Measurements from ENCODE around the gene MRAS. TPM values are rescaled to one million over a fixed set of nuclear protein-coding genes. Genes with fewer than 3 reads are reported as not detected.

MRAS gene
- total RNA-seq, 1 donor from 2014 or later = 349 TPM

- peaks cover 16% of the 10 kb centered on the region for H3K36me3 ChIP-seq
- peak overlapping the region; percentile 92 for H3K27ac ChIP-seq (replicated peaks)
- intact Hi-C loops (cut with micrococcal nuclease) = no loop called here
These were observed 36.2 kb downstream of the MRAS start for GRCh38 chr3:138384531-138384930.

GRCh38 chr3:138384976-138385375, 36.6 kb downstream of the MRAS start:
- Histone ChIP-seq H3K4me3 (no peak overlapping the region), H3K27me3 (ENCODE audit: low read depth) (no peaks in the 10 kb centered on the region), H3K4me1 (peaks cover 97% of the 10 kb centered on the region), H3K9me3 (replicated peaks) (no peaks in the 10 kb centered on the region), H3K36me3 (peaks cover 16% of the 10 kb centered on the region), H3K27ac (replicated peaks) (peak overlapping the region; percentile 92)
- intact Hi-C loops (cut with micrococcal nuclease) = no loop called here
- no peak for DNase-seq
- TF ChIP-seq CTCF (IDR thresholded peaks at IDR 0.05; ENCODE audit: borderline replicate concordance) = no peak

More at GRCh38 chr3:138384531-138384930, 36.2 kb downstream of the MRAS start:
- Histone ChIP-seq H3K9me3 (replicated peaks) (no peaks in the 10 kb centered on the region), H3K27me3 (ENCODE audit: low read depth) (no peaks in the 10 kb centered on the region), H3K4me1 (peaks cover 97% of the 10 kb centered on the region), H3K4me3 (no peak overlapping the region)
- DNase-seq = no peak
- no peak for TF ChIP-seq CTCF (IDR thresholded peaks at IDR 0.05; ENCODE audit: borderline replicate concordance)

GRCh38 chr3:138389144-138389601, 40.8 kb downstream of the MRAS start:
- Histone ChIP-seq H3K27ac (replicated peaks) (peak overlapping the region; percentile 92), H3K4me1 (peaks cover 95% of the 10 kb centered on the region), H3K27me3 (ENCODE audit: low read depth) (no peaks in the 10 kb centered on the region), H3K36me3 (peaks cover 21% of the 10 kb centered on the region), H3K4me3 (peak overlapping the region; percentile 23), H3K9me3 (replicated peaks) (no peaks in the 10 kb centered on the region)
- intact Hi-C loops (cut with micrococcal nuclease) = no loop called here
- DNase-seq = no peak
- no peak for TF ChIP-seq CTCF (IDR thresholded peaks at IDR 0.05; ENCODE audit: borderline replicate concordance)

GRCh38 chr3:138389841-138390581, 41.6 kb downstream of the MRAS start:
- Histone ChIP-seq H3K27ac (replicated peaks) (peak overlapping the region; percentile 92), H3K9me3 (replicated peaks) (no peaks in the 10 kb centered on the region), H3K36me3 (peaks cover 21% of the 10 kb centered on the region), H3K27me3 (ENCODE audit: low read depth) (no peaks in the 10 kb centered on the region), H3K4me1 (peaks cover 96% of the 10 kb centered on the region), H3K4me3 (peak overlapping the region; percentile 23)
- intact Hi-C loops (cut with micrococcal nuclease) = no loop called here
- no peak for DNase-seq
- no peak for TF ChIP-seq CTCF (IDR thresholded peaks at IDR 0.05; ENCODE audit: borderline replicate concordance)

- peak overlapping the region; percentile 92 for H3K27ac ChIP-seq (replicated peaks)
- intact Hi-C loops (cut with micrococcal nuclease) = no loop called here
- no peak for DNase-seq
- H3K36me3 ChIP-seq = peaks cover 21% of the 10 kb centered on the region
- H3K27me3 ChIP-seq (ENCODE audit: low read depth) = no peaks in the 10 kb centered on the region
- no peaks in the 10 kb centered on the region for H3K9me3 ChIP-seq (replicated peaks)
- H3K4me3 ChIP-seq = no peak overlapping the region
- TF ChIP-seq CTCF (IDR thresholded peaks at IDR 0.05; ENCODE audit: borderline replicate concordance) = no peak
- peaks cover 97% of the 10 kb centered on the region for H3K4me1 ChIP-seq
These were observed 42.2 kb downstream of the MRAS start for GRCh38 chr3:138390582-138390932.
